Measurements from ENCODE around the gene PCDHA1. TPM values are rescaled to one million over a fixed set of nuclear protein-coding genes. Genes with fewer than 3 reads are reported as not detected.

PCDHA1 gene
- total RNA-seq, 1 experiment from 2014 or later: not detected

GRCh38 chr5:140964356-140964755 is 178.4 kb downstream of the PCDHA1 start:
- no peak overlapping the region for H3K27ac ChIP-seq (ENCODE audit: low read depth, low read length)
- no peak overlapping the region for H3K4me3 ChIP-seq (replicated peaks in 1 of 2; ENCODE audit: low read depth in 1 of 2, low read length in 2 of 2)
- no peaks in the 10 kb centered on the region for H4K20me1 ChIP-seq (ENCODE audit: insufficient read depth)
- peaks cover 9 to 19% of the 10 kb centered on the region in 2 experiments; a peak in 3 of 4 replicates for H3K4me1 ChIP-seq (ENCODE audit: control insufficient read depth in 1 of 2, insufficient read depth in 2 of 2, low read length in 2 of 2)
- intact Hi-C loops (cut with micrococcal nuclease): no loop called here
- no peak overlapping the region for H3K9ac ChIP-seq (ENCODE audit: low read length)
- TF ChIP-seq EGR1 (IDR thresholded peaks at IDR 0.05; ENCODE audit: low read depth): no peak
- TF ChIP-seq EZH2phosphoT487 (IDR thresholded peaks at IDR 0.05; ENCODE audit: borderline replicate concordance): no peak
- TF ChIP-seq JUND (IDR thresholded peaks at IDR 0.05): no peak
- TF ChIP-seq, protein P1, sequence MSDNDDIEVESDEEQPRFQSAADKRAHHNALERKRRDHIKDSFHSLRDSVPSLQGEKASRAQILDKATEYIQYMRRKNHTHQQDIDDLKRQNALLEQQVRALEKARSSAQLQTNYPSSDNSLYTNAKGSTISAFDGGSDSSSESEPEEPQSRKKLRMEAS (IDR thresholded peaks at IDR 0.05): no peak
- TF ChIP-seq TCF7L2 (IDR thresholded peaks at IDR 0.05; ENCODE audit: borderline replicate concordance, extremely low read depth, insufficient read depth, insufficient read length): no peak
- no peak for TF ChIP-seq ELF1 (IDR thresholded peaks at IDR 0.05; ENCODE audit: borderline replicate concordance, low read depth)
- no peak for TF ChIP-seq SRF (IDR thresholded peaks at IDR 0.05; ENCODE audit: low read depth)
- TF ChIP-seq, protein P2, sequence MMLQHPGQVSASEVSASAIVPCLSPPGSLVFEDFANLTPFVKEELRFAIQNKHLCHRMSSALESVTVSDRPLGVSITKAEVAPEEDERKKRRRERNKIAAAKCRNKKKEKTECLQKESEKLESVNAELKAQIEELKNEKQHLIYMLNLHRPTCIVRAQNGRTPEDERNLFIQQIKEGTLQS (IDR thresholded peaks at IDR 0.05): no peak
- TF ChIP-seq ZFX (IDR thresholded peaks at IDR 0.05): no peak
- no peak for TF ChIP-seq CEBPB (IDR thresholded peaks at IDR 0.05; ENCODE audit: low read depth)
- TF ChIP-seq POLR2AphosphoS5 (IDR thresholded peaks at IDR 0.05; ENCODE audit: low read depth, low read length): no peak
- no peak for TF ChIP-seq CBX3 (IDR thresholded peaks at IDR 0.05; ENCODE audit: low read depth)
- no peak for TF ChIP-seq YY1 (IDR thresholded peaks at IDR 0.05; ENCODE audit: extremely low read depth, insufficient replicate concordance, low read depth, low read length)
- TF ChIP-seq EZH2 (IDR thresholded peaks at IDR 0.05): no peak
- TF ChIP-seq ZBTB33 (IDR thresholded peaks at IDR 0.05; ENCODE audit: extremely low read depth, insufficient replicate concordance, low read length): no peak
- no peak for TF ChIP-seq POLR2A (IDR thresholded peaks at IDR 0.05; ENCODE audit: borderline replicate concordance, extremely low read depth, insufficient read depth, insufficient read length)
- TF ChIP-seq SIN3A (IDR thresholded peaks at IDR 0.05; ENCODE audit: low read depth): no peak
- no peak for TF ChIP-seq FOSL1 (IDR thresholded peaks at IDR 0.05; ENCODE audit: low read depth)
- no peak for TF ChIP-seq CTCF (IDR thresholded peaks at IDR 0.05 in 2 of 3, conservative IDR thresholded peaks at IDR 0.05 in 1 of 3; ENCODE audit: borderline replicate concordance in 1 of 3, insufficient read depth in 1 of 3, low read depth in 2 of 3, low read length in 2 of 3)
- no peak for TF ChIP-seq RAD21 (IDR thresholded peaks at IDR 0.05; ENCODE audit: low read depth)
- H3K36me3 ChIP-seq (ENCODE audit: control insufficient read depth in 1 of 2, insufficient read depth in 2 of 2, low read length in 2 of 2): no peaks in the 10 kb centered on the region
- BruUV-seq (replicated peaks): no TSS peak
- CTCF ChIA-PET: no interaction called here
- H3K4me2 ChIP-seq (ENCODE audit: low read length): no peak overlapping the region
- ATAC-seq: no peak
- POLR2A ChIA-PET: interaction anchor here (1.1 kb wide), 1 partner anchor 654 kb away, joined by 3 read pairs; the partner anchor contains the start of gene DIAPH1
- RAD21 ChIA-PET (ENCODE audit: low non-redundant PET in 1 of 2, low total read pairs in 2 of 2, uncharacterized antibody in 2 of 2, unreplicated experiment in 2 of 2): no interaction called here
- no peaks in the 10 kb centered on the region for H3K9me3 ChIP-seq (ENCODE audit: control insufficient read depth in 1 of 2, insufficient read depth in 1 of 2, low read depth in 1 of 2, low read length in 2 of 2)
- H2AFZ ChIP-seq (ENCODE audit: low read depth, low read length, poor library complexity, severe bottlenecking): no peak overlapping the region
- DNase-seq (ENCODE audit: low read depth, low spot score): no peak
- H3K79me2 ChIP-seq (ENCODE audit: insufficient read depth, low read length): no peaks in the 10 kb centered on the region
- H3K27me3 ChIP-seq (ENCODE audit: insufficient read depth, low read length): no peaks in the 10 kb centered on the region
- H3K9me2 ChIP-seq (ENCODE audit: insufficient read depth): no peaks in the 10 kb centered on the region

Data from HCT116 (cell line).